ENCODE measurements around the gene ELL. TPM values are rescaled to one million over a fixed set of nuclear protein-coding genes. Genes with fewer than 3 reads are reported as not detected.

ELL gene
- total and polyA plus RNA-seq, 9 of the 15 experiments (the other 6 are each of a cell fraction or from before 2014, with no cell fraction given), result 0.24 to 22.5 (median 4.1) TPM

DNA sequence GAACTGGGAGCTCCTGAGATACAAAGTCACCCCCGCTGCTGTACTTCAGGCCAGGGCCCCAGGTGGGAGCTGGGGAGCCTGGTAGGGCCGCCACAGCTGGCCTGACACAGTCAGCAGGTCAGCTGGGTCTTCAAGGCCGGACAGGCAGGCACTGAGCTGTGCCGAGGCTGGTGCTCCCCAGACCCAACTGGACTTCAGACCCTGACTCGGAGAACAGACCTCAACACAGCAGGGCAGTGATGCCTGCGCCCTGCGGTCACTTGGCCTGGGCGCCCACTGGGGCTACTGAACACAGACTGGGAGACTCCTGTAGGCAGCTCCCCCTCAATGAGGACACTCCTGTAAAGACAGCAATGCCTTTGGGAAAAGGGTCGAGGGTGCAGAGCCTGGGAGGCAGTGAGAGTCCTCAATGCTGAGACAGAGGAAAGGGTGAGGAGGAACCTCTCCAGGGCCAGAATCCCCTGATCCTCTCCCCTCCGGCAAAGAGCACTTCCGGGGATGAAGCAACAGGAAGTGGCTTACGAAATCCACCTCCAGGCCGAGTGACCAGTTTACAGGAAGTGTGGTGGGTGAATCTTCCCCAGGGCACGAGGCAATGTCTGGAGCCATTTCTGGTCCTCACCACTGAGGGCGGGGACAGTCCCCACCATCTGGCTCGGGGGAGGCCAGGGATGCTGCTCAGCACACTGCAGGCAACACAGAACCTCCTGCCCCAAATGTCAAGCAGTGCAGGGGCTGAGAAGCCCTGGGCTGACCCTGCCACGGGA is 43.1 kb downstream of the ELL start (continued):
- TF ChIP-seq E2F5 (CRISPR knock-in tag; IDR thresholded peaks at IDR 0.05) (no peak), EZH2 (IDR thresholded peaks at IDR 0.05; ENCODE audit: borderline replicate concordance, low read depth, low read length) (no peak), ETS2 (tag; IDR thresholded peaks at IDR 0.05; ENCODE audit: borderline replicate concordance, poor library complexity, severe bottlenecking) (no peak), MBD1 (CRISPR knock-in tag; IDR thresholded peaks at IDR 0.05) (no peak), TCF7L2 (IDR thresholded peaks at IDR 0.05; ENCODE audit: low read depth, low read length) (no peak), RFX7 (CRISPR knock-in tag; IDR thresholded peaks at IDR 0.05) (no peak), ELF1 (tag; IDR thresholded peaks at IDR 0.05) (peak; percentile 91), CHD2 (IDR thresholded peaks at IDR 0.05; ENCODE audit: low read depth, low read length) (no peak), ARID1B (IDR thresholded peaks at IDR 0.05) (0 out of 2 replicates have a peak, but pooled peaks have one; percentile 33), MAFF (IDR thresholded peaks at IDR 0.05; ENCODE audit: low read length) (no peak), ZNF124 (CRISPR knock-in tag; IDR thresholded peaks at IDR 0.05) (no peak), EP300 (IDR thresholded peaks at IDR 0.05; ENCODE audit: low read length) (peak; percentile 56), CHD7 (IDR thresholded peaks at IDR 0.05; ENCODE audit: low read depth, low read length) (no peak), ZNF239 (CRISPR knock-in tag; IDR thresholded peaks at IDR 0.05) (no peak), ZNF311 (CRISPR knock-in tag; IDR thresholded peaks at IDR 0.05) (0 out of 2 replicates have a peak, but pooled peaks have one; percentile 4)
